ENCODE data around the gene DNAJB4. TPM values are rescaled to one million over a fixed set of nuclear protein-coding genes. Genes with fewer than 3 reads are reported as not detected.

The DNAJB4 gene
- 100 to 1,000 TPM in 1 of 4 donors, 10 to 100 TPM in 3; 74.1 to 123 (median 86.0) TPM for total RNA-seq

GRCh38 chr1:78004719-78005447 is at the start of gene DNAJB4:
TSS of gene DNAJB4 (plus strand) at chr1:78004939. CDS start at chr1:78005111, 172 bp downstream.
- TF ChIP-seq POLR2AphosphoS5 (IDR thresholded peaks at IDR 0.05) (peak; percentile 98), EP300 (IDR thresholded peaks at IDR 0.05) (no peak), CTCF (IDR thresholded peaks at IDR 0.05) (no peak), POLR2A (IDR thresholded peaks at IDR 0.05) (peak; percentile 96)
- H3K4me3 ChIP-seq: peak within 1 kb of the TSS; percentile 62 to 100
- no peaks in the 10 kb centered on the region for H3K36me3 ChIP-seq
- H3K4me1 ChIP-seq: peaks cover 0 to 43% (median 2%) of the 10 kb centered on the region in 3 donors
- 1% methylated on average over 11 to 12 of the region's 12 CpGs for WGBS, 2 donors (ENCODE audit: low coverage in 1 of 2)
- H3K27me3 ChIP-seq: no peaks in the 10 kb centered on the region
- peak within 1 kb of the TSS; percentile 87 to 100 (median 91) for H3K27ac ChIP-seq
- peak; percentile 100 for ATAC-seq
- H3K9me3 ChIP-seq: no peaks in the 10 kb centered on the region

GRCh38 chr1:77955709-77956108 is 49.0 kb upstream of the DNAJB4 start:
- ATAC-seq: no peak
- H3K36me3 ChIP-seq: peaks cover 20 to 99% of the 10 kb centered on the region in 2 donors

DNA sequence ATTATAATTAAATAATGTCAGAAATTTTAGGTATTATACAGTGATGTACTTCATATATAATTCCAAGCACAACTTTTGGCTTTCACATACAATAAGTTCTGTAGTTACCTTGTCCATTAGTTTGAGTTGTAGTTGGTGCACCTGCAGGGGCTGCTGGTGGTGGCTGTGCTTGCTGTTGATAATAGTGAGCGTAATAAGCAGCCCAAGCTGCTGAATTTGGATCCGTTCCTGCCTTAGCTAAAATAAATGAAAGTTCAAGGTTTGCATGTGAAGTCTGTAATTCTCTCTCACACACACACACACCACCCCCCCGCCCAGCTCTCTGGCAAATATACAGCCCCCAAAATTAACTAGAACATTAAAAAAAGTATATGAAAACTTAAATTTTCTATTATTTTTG is 48.3 kb upstream of the DNAJB4 start:
- TF ChIP-seq POLR2AphosphoS5 (IDR thresholded peaks at IDR 0.05) (no peak), POLR2A (IDR thresholded peaks at IDR 0.05) (no peak), EP300 (IDR thresholded peaks at IDR 0.05) (no peak), CTCF (IDR thresholded peaks at IDR 0.05) (no peak)
- WGBS, 2 donors (ENCODE audit: low coverage in 1 of 2): 77 to 90% methylated on average over 2 to 3 of the region's 3 CpGs
- peaks cover 0 to 16% (median 0%) of the 10 kb centered on the region in 3 donors for H3K4me1 ChIP-seq
- H3K27me3 ChIP-seq: no peaks in the 10 kb centered on the region
- H3K4me3 ChIP-seq: no peak overlapping the region
- no peak for ATAC-seq
- peaks cover 21 to 99% of the 10 kb centered on the region in 2 donors for H3K36me3 ChIP-seq
- no peaks in the 10 kb centered on the region for H3K9me3 ChIP-seq
- peak overlapping the region in 1 of 4 donors; percentile 25 for H3K27ac ChIP-seq

More at GRCh38 chr1:77955709-77956108, 49.0 kb upstream of the DNAJB4 start:
- H3K27me3 ChIP-seq: no peaks in the 10 kb centered on the region
- H3K4me1 ChIP-seq: peaks cover 0 to 23% (median 2%) of the 10 kb centered on the region in 3 donors
- WGBS, 2 donors (ENCODE audit: low coverage in 1 of 2): 82 to 83% methylated on average over 2 to 3 of the region's 3 CpGs
- H3K4me3 ChIP-seq: no peak overlapping the region
- TF ChIP-seq POLR2AphosphoS5 (IDR thresholded peaks at IDR 0.05) (no peak), EP300 (IDR thresholded peaks at IDR 0.05) (no peak), POLR2A (IDR thresholded peaks at IDR 0.05) (no peak), CTCF (IDR thresholded peaks at IDR 0.05) (no peak)
- no peak overlapping the region for H3K27ac ChIP-seq
- H3K9me3 ChIP-seq: no peaks in the 10 kb centered on the region

- Histone ChIP-seq H3K36me3 (peaks cover 40 to 99% of the 10 kb centered on the region in 2 donors), H3K27me3 (no peaks in the 10 kb centered on the region), H3K4me3 (no peak overlapping the region), H3K27ac (no peak overlapping the region), H3K4me1 (peaks cover 0 to 16% (median 0%) of the 10 kb centered on the region in 3 donors), H3K9me3 (no peaks in the 10 kb centered on the region)
- ATAC-seq: no peak
- TF ChIP-seq CTCF (IDR thresholded peaks at IDR 0.05) (no peak), EP300 (IDR thresholded peaks at IDR 0.05) (no peak), POLR2AphosphoS5 (IDR thresholded peaks at IDR 0.05) (no peak), POLR2A (IDR thresholded peaks at IDR 0.05) (no peak)
These were observed 46.3 kb upstream of the DNAJB4 start for GRCh38 chr1:77958391-77958790.

DNA sequence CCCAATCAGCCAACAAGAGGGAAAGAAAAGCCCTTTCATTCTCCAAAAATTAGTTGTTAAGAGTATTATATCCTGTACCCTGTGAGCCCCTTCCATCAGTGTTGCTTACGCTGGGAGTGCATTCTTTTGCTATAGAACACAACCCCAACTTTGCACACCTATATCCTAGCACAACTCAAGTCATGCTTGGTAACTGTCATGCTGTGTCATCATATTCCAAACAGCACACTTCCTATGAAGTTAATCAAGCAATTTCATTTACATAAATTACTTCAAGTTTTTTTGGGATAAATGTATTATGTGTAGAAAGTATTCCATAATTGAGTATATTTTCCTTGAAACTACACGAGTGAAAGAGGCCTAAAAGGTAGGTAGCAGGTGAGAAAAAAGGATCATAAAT is 45.9 kb upstream of the DNAJB4 start:
- no peaks in the 10 kb centered on the region for H3K27me3 ChIP-seq
- H3K4me3 ChIP-seq: no peak overlapping the region
- WGBS, 2 donors (ENCODE audit: low coverage in 1 of 2): 89 to 100% methylated on average over 1 to 2 of the region's 2 CpGs
- no peak for ATAC-seq
- no peaks in the 10 kb centered on the region for H3K9me3 ChIP-seq
- no peak overlapping the region for H3K27ac ChIP-seq
- H3K36me3 ChIP-seq: peaks cover 45 to 99% of the 10 kb centered on the region in 2 donors
- peaks cover 0 to 16% (median 0%) of the 10 kb centered on the region in 3 donors for H3K4me1 ChIP-seq
- no peak for TF ChIP-seq CTCF (IDR thresholded peaks at IDR 0.05)
- TF ChIP-seq POLR2AphosphoS5 (IDR thresholded peaks at IDR 0.05): no peak
- TF ChIP-seq EP300 (IDR thresholded peaks at IDR 0.05): no peak
- TF ChIP-seq POLR2A (IDR thresholded peaks at IDR 0.05): no peak
